C1 segment of cervical spinal cord (tissue), 14 donors: ENCODE measurements around the gene PNMA6E.

Experiments
- DNase-seq, 14 donors: peaks; one replicate each; lab custom pipeline; 2025; lab: John Stamatoyannopoulos, UW

Gene PNMA6E

GRCh38 chrX:153435845-153436244, 34.7 kb upstream of the PNMA6E start:
- DNase-seq: no peak

DNA sequence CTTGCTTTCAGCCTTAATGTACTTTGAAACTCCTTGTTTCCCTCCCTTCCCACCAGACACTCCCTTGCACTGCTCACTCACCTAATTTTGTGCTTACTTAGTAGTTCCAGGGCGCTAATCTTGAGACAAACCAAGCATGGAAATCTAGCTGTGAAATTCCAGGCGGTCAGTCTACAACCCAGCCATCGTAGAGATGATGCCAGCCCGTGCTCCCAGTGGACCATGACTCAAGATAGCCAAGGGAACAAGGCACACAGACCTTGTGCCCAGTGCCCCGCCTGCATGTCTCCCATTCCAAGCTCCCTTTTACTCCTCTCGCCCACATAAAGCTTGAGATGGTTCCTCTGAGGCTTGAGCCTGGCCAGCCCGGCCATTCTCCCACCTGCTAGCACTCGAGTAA, 33.7 kb upstream of the PNMA6E start:
- DNase-seq: no peak

- DNase-seq: no peak
Measured at GRCh38 chrX:153433781-153434285, 32.7 kb upstream of the PNMA6E start.

DNA sequence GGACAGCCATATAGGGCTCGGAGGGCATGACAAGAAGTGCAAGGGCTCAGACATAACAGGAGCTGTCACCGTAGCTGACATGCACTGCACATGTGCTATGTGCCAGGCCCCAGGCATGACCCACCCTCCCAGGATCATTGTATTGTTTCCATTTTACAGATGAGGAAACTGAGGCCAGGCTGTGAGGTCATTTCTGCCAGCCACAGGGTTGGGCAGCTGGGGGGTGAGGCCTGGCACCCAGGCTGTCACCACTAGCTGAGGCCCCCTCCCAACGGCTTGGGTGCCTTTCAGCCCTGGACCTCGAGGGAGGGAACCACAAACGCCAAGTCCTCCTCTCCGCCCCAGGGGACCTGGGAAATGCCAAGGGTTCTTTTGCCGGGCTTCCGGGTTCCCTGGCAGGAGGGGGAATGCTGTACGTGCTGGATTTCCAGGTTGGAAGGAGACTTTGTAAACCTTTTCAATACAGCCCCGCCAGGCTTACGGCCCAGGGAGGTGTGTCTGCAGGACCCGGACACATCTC, 32.1 kb upstream of the PNMA6E start:
- no peak for DNase-seq

DNA sequence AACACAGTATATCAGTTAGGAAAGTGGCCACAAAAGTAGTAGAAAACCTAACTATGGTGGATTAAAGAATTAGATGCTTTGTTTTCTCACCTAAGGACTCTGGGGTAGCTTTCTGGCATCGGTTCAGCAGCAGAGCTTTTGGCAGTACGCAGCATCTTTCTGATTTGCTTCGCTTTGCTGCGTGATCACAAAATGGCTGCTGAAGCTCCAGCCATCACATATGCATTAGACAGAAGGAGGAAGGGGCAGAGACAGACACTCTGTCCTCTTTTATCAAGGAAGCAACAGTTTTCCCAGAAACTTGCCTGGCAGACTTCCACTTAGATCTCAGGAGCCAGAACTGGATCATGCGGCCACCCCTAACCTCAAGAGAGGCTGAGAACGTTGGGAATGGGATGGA, 29.6 kb upstream of the PNMA6E start:
- DNase-seq: no peak

- DNase-seq: no peak
Measured at GRCh38 chrX:153426204-153426603, 25.1 kb upstream of the PNMA6E start.

DNA sequence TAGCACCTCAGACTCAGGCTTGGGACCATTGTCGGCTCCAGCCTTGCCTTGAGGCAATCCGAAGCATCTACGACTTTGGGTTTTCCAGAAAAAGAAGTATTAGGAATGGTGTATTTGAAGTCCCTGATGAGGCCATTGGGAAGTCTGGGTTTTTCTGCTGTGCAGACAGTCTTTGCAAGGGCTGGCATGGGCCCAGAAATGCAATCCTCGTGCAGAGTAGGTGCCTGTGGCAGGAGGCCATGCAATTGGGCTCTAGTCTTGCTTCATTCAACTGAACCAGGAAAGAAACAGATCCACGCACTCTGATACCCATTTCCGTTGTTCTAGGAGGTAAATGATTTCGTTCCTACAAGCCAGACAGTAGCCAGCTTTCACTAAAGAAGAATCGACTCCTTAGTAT, 22.5 kb upstream of the PNMA6E start:
- DNase-seq: no peak

GRCh38 chrX:153421856-153422255, 20.7 kb upstream of the PNMA6E start:
- DNase-seq: no peak

GRCh38 chrX:153420851-153421599, 19.9 kb upstream of the PNMA6E start:
- no peak for DNase-seq

DNA sequence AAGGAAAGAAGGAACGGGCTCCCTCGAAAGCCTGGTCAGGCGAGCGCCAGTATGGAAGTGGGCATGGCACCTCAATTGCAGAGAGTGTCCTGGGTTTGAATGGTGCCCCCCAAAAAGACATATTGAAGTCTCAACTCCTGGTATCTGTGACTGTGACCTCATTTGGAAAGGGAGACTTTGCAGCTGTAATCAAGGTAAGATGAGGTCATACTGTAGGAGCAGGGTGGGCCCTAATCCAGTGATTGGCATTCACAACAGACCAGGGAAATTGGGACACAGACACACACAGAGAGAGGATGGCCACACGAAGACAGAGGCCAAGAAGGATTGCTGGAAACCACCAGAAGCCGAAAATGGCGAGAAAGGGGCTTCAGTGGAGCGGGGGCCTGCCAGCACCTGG, 16.5 kb upstream of the PNMA6E start:
- DNase-seq: no peak

GRCh38 chrX:153416781-153417450, 15.8 kb upstream of the PNMA6E start:
- DNase-seq: no peak

DNA sequence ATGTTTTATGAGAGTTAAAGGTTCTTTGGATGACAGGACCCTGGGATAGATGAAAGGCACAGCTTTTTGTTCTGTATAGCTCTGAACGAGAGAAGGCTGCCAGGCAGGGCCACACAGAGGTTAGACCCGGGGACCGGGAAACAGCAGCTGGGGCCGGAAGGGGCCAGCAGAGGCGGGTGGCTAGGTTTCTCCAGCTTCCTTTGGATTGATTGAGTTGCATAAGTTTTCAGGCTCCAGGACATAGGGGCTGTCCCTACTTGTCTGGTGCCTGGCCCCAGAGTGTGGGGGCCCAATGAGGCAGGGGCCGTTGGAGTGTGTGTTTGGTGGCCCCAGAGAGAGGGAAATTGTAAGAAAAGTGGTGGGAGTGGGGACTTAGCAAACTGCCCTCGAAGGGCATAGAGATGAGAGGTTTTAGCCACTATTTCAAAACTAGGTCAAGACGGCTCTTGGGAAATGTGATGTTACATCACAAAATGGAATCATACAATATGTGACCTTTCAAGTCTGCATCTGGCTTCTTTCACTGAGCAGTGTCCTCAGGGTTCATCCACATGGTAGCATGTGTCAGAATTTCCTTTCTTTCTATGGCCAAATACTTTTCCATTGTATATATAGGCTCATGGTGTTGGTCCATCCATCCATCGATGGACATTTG, 13.8 kb upstream of the PNMA6E start:
- no peak for DNase-seq

DNA sequence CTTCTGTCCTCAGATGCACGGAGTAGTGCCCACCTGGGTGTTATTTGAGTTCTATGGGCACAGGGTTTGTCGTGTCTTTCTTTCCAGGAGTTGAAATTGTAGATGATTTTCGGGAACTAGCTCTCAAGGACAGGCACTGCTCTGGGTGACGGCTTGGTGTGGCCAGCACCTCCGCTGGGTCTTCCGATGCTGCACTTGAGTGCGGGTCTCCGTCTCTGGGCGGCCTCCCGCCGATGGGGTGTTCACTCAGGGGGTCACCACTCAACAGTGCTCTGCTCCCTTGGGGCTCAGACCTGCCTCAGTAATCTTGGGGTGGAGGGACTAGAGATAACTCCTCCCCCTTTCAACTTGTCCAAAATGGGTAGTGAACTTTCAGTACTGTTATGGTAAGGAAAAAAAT, 12.6 kb upstream of the PNMA6E start:
- no peak for DNase-seq

- DNase-seq: no peak
Measured at GRCh38 chrX:153412746-153413720, 11.9 kb upstream of the PNMA6E start.

DNA sequence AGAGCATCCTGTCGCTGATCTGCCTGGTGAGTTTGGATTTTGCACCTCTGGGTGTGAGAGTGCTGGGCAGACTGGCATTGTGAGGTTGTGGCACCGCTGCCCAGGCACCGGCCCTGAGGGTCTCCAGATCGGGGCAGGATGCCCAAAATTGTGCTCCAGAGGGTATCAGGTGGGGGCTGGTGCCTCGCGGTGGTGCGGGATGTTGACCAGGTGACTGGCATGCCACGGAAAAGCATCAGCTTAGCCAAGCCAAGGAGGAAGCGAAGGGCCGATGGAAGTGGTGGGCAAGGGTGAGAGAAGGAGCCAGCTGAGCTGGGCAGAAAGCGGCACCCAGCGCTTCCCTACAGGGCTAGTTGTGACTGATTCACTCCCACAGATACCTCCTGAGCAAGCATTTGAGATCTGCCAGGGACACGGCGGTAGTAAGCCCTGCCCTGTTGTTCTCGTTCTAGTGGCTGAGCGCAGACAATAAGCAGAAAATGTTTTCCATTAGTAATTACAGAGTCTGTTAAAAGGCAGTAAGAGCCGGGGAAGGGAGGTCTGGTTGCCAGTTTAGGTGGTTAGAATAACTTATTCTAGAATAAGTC, 10.9 kb upstream of the PNMA6E start:
- peak in 1 of 14 donors; percentile 23 for DNase-seq

GRCh38 chrX:153411255-153411987, 10.3 kb upstream of the PNMA6E start, which contains the start of gene ZFP92:
Gene ZFP92 (plus strand): TSS chrX:153411472. CDS start chrX:153418323, 6,851 bp downstream.
- DNase-seq: peak in 2 of 14 donors; percentile 2 to 29

GRCh38 chrX:153410888-153411254, 9.7 kb upstream of the PNMA6E start:
- DNase-seq: no peak

GRCh38 chrX:153410373-153410772, 9.2 kb upstream of the PNMA6E start:
- no peak for DNase-seq

- DNase-seq: no peak
Measured at GRCh38 chrX:153409414-153410101, 8.4 kb upstream of the PNMA6E start.
